AG04449 (cell line): ENCODE data around the gene PPP1R13B.

Source experiments
- CTCF ChIA-PET: fragments of 350-600 bp; formaldehyde crosslinking; extraction: SDS; loops from one replicate; lab custom pipeline; 2021; ENCODE audit warnings: antibody characterized with exemption; lab: Yijun Ruan, JAX
- POLR2A ChIA-PET: fragments of 400-600, 350-600 bp; formaldehyde crosslinking; extraction: SDS; loops from one replicate; lab custom pipeline; 2020; ENCODE audit warnings: antibody characterized with exemption, inconsistent platforms; lab: Yijun Ruan, JAX
- DNase-seq: peaks from one replicate; pipeline ENCODE4 v3.0.0-alpha.2; 2010; ENCODE audit warnings: low read depth, low spot score
- H3K4me3 ChIP-seq: 2 replicates; pipeline ENCODE4 v1.5.1; 2011; ENCODE audit warnings: low read depth, mild to moderate bottlenecking, control low read depth, low read length
- CTCF ChIP-seq: IDR thresholded peaks from one replicate; pipeline ENCODE4 v1.5.1; 2011; ENCODE audit warnings: mild to moderate bottlenecking, moderate library complexity, low read length, control low read depth, inconsistent platforms; ENCODE audit not compliant: insufficient read depth; ENCODE audit errors: missing control alignments

The PPP1R13B gene

GRCh38 chr14:103728721-103729120, 118.7 kb downstream of the PPP1R13B start:
- ChIA-PET CTCF (no interaction called here), POLR2A (no interaction called here)
- no peak for TF ChIP-seq CTCF
- H3K4me3 ChIP-seq, result no peak overlapping the region
- no peak for DNase-seq

- ChIA-PET POLR2A (interaction anchor here (1.0 kb wide), 1 partner anchor 13 kb away, joined by 3 read pairs; the partner anchor contains the start of genes XRCC3 and ZFYVE21), CTCF (no interaction called here)
- TF ChIP-seq CTCF, result no peak
- DNase-seq, result no peak
- H3K4me3 ChIP-seq, result no peak overlapping the region
Measured at GRCh38 chr14:103728141-103728540, 119.2 kb downstream of the PPP1R13B start.

- TF ChIP-seq CTCF, result no peak
- no peak for DNase-seq
- ChIA-PET CTCF (no interaction called here), POLR2A (interaction anchor here (1.0 kb wide), 1 partner anchor 12 kb away, joined by 3 read pairs; the partner anchor contains the start of genes XRCC3 and ZFYVE21)
- H3K4me3 ChIP-seq, result no peak overlapping the region
Measured at GRCh38 chr14:103727313-103727980, 119.9 kb downstream of the PPP1R13B start.

GRCh38 chr14:103726474-103726873, 120.9 kb downstream of the PPP1R13B start:
- DNase-seq, result no peak
- TF ChIP-seq CTCF, result no peak
- ChIA-PET CTCF (interaction anchor here (1.0 kb wide), 1 partner anchor 16 kb away, joined by 3 read pairs; no protein-coding TSS in a partner anchor), POLR2A (no interaction called here)
- no peak overlapping the region for H3K4me3 ChIP-seq

GRCh38 chr14:103725739-103726395, 121.5 kb downstream of the PPP1R13B start:
- no peak for TF ChIP-seq CTCF
- H3K4me3 ChIP-seq, result no peak overlapping the region
- CTCF ChIA-PET, result interaction anchor here (1.0 kb wide), 1 partner anchor 16 kb away, joined by 3 read pairs; no protein-coding TSS in a partner anchor
- DNase-seq, result no peak
- POLR2A ChIA-PET, result no interaction called here

- DNase-seq, result no peak
- POLR2A ChIA-PET, result interaction anchor here (1.1 kb wide), 1 partner anchor 10 kb away, joined by 3 read pairs; the partner anchor contains the start of genes XRCC3 and ZFYVE21
- TF ChIP-seq CTCF, result no peak
- CTCF ChIA-PET, result interaction anchor here (0.8 to 1.2 kb wide), 2 partner anchors 18 to 111 kb away, joined by 3 to 4 read pairs; no protein-coding TSS in a partner anchor
- H3K4me3 ChIP-seq, result no peak overlapping the region
Measured at GRCh38 chr14:103725001-103725682, 122.2 kb downstream of the PPP1R13B start.
